KMS-11 (cell line): ENCODE measurements around the gene DMD.

Experiments
- H2AFZ ChIP-seq: fragments of 200-600 bp; sonication (generic); 2 replicates; pipeline ENCODE4 v1.6.1; 2016; ENCODE audit warnings: antibody characterized with exemption, mixed run types, low read depth
- H3K27ac ChIP-seq: fragments of 200-600 bp; sonication (generic); 2 replicates; pipeline ENCODE4 v1.6.1; 2016; ENCODE audit warnings: mild to moderate bottlenecking, mixed run types
- H3K27me3 ChIP-seq: fragments of 200-600 bp; sonication (generic); 2 replicates; pipeline ENCODE4 v1.6.1; 2017; ENCODE audit warnings: mild to moderate bottlenecking, low read depth, mixed run types, moderate library complexity; ENCODE audit not compliant: insufficient read depth
- H3K36me3 ChIP-seq: fragments of 200-600 bp; sonication (generic); 2 replicates; pipeline ENCODE4 v1.6.1; 2017; ENCODE audit warnings: mild to moderate bottlenecking, mixed run types; ENCODE audit not compliant: insufficient read depth
- H3K4me1 ChIP-seq: fragments of 200-600 bp; sonication (generic); 2 replicates; pipeline ENCODE4 v1.6.1; 2016; ENCODE audit warnings: mild to moderate bottlenecking, low read depth, mixed run types; ENCODE audit not compliant: poor library complexity, severe bottlenecking
- H3K4me2 ChIP-seq: fragments of 200-600 bp; sonication (generic); 2 replicates; pipeline ENCODE4 v1.7.0; 2016; ENCODE audit warnings: mild to moderate bottlenecking, mixed run types
- H3K4me3 ChIP-seq: fragments of 200-600 bp; sonication (generic); IDR thresholded peaks from 2 replicates; pipeline ENCODE4 v1.6.1; 2017; ENCODE audit warnings: low read depth, low read length, mixed read lengths; ENCODE audit not compliant: insufficient read depth
- H3K79me2 ChIP-seq: fragments of 200-600 bp; sonication (generic); 2 replicates; pipeline ENCODE4 v1.6.1; 2016; ENCODE audit warnings: low read depth, mixed run types; ENCODE audit not compliant: insufficient read depth
- H3K9ac ChIP-seq: fragments of 200-600 bp; sonication (generic); 2 replicates; pipeline ENCODE4 v1.6.1; 2016; ENCODE audit warnings: mild to moderate bottlenecking, mixed run types
- H4K20me1 ChIP-seq: fragments of 200-600 bp; sonication (generic); 2 replicates; pipeline ENCODE4 v1.6.1; 2016; ENCODE audit warnings: mild to moderate bottlenecking, mixed run types; ENCODE audit not compliant: insufficient read depth
- CTCF ChIP-seq: fragments of 200-600 bp; sonication (generic); conservative IDR thresholded peaks from 2 replicates; pipeline ENCODE4 v1.6.1; 2017; ENCODE audit warnings: low read depth, mild to moderate bottlenecking, antibody characterized with exemption, low read length, moderate library complexity, mixed read lengths

Gene DMD

GRCh38 chrX:31711166-31711565 is 1500.2 kb downstream of the DMD start:
- Histone ChIP-seq H2AFZ (no peak overlapping the region), H3K4me1 (no peaks in the 10 kb centered on the region), H4K20me1 (no peaks in the 10 kb centered on the region), H3K4me3 (no peak overlapping the region), H3K27ac (no peak overlapping the region), H3K36me3 (no peaks in the 10 kb centered on the region), H3K27me3 (no peaks in the 10 kb centered on the region), H3K79me2 (no peaks in the 10 kb centered on the region), H3K4me2 (no peak overlapping the region), H3K9ac (no peak overlapping the region)
- no peak for TF ChIP-seq CTCF

- Histone ChIP-seq H3K79me2 (no peaks in the 10 kb centered on the region), H3K27ac (no peak overlapping the region), H3K27me3 (no peaks in the 10 kb centered on the region)
Observed at GRCh38 chrX:31708116-31708515, 1503.2 kb downstream of the DMD start.

GRCh38 chrX:31706466-31706865 is 1504.9 kb downstream of the DMD start:
- H3K27ac ChIP-seq = no peak overlapping the region
- no peaks in the 10 kb centered on the region for H3K4me1 ChIP-seq
- H3K36me3 ChIP-seq = no peaks in the 10 kb centered on the region
- no peaks in the 10 kb centered on the region for H3K79me2 ChIP-seq
- TF ChIP-seq CTCF = no peak
- no peak overlapping the region for H2AFZ ChIP-seq
- H3K4me3 ChIP-seq = no peak overlapping the region
- H4K20me1 ChIP-seq = no peaks in the 10 kb centered on the region
- no peaks in the 10 kb centered on the region for H3K27me3 ChIP-seq
- H3K4me2 ChIP-seq = no peak overlapping the region
- no peak overlapping the region for H3K9ac ChIP-seq

More at GRCh38 chrX:31708116-31708515, 1503.2 kb downstream of the DMD start:
- Histone ChIP-seq H3K9ac (no peak overlapping the region), H4K20me1 (no peaks in the 10 kb centered on the region), H3K4me1 (no peaks in the 10 kb centered on the region), H3K4me2 (no peak overlapping the region), H3K4me3 (no peak overlapping the region), H2AFZ (no peak overlapping the region), H3K36me3 (no peaks in the 10 kb centered on the region)
- TF ChIP-seq CTCF = no peak

- H2AFZ ChIP-seq = no peak overlapping the region
- no peak overlapping the region for H3K4me2 ChIP-seq
- H3K27ac ChIP-seq = no peak overlapping the region
- no peaks in the 10 kb centered on the region for H4K20me1 ChIP-seq
- no peaks in the 10 kb centered on the region for H3K36me3 ChIP-seq
- no peak for TF ChIP-seq CTCF
- no peaks in the 10 kb centered on the region for H3K27me3 ChIP-seq
- H3K4me1 ChIP-seq = no peaks in the 10 kb centered on the region
- H3K4me3 ChIP-seq = no peak overlapping the region
- no peaks in the 10 kb centered on the region for H3K79me2 ChIP-seq
- no peak overlapping the region for H3K9ac ChIP-seq
Observed at GRCh38 chrX:31705816-31706215, 1505.5 kb downstream of the DMD start.
